Transverse colon (tissue), 4 donors: ENCODE results near the gene MED12L. TPM values are rescaled to one million over a fixed set of nuclear protein-coding genes. Genes with fewer than 3 reads are reported as not detected.

Experiments used
- DNase-seq: peaks from one replicate; pipeline ENCODE4 v3.0.0-alpha.2; 2019
- H3K27ac ChIP-seq, 4 donors: fragments of 200-600 bp; sonication (generic); 2 replicates each; pipeline ENCODE4 v1.5.1; 2016 to 2018; ENCODE audit warnings: inconsistent platforms in 4 of 4
- H3K27me3 ChIP-seq: fragments of 200-600 bp; sonication (generic); 2 replicates; pipeline ENCODE4 v1.5.1; 2017; ENCODE audit warnings: inconsistent platforms
- H3K36me3 ChIP-seq, 4 donors: fragments of 200-600 bp; sonication (generic); 2 replicates each; pipeline ENCODE4 v1.5.1; 2017 to 2019; ENCODE audit warnings: inconsistent platforms in 4 of 4
- H3K4me1 ChIP-seq, 4 donors: fragments of 200-600 bp; sonication (generic); 2 replicates each; pipeline ENCODE4 v1.5.1; 2017 to 2020; ENCODE audit warnings: inconsistent platforms in 4 of 4
- H3K4me3 ChIP-seq, 4 donors: fragments of 200-600 bp; sonication (generic); 1 replicate in 1 of 4; 2 replicates in 3 of 4; pipeline versions ENCODE4 v1.5.1 to v1.6.1; 2017 to 2019; ENCODE audit warnings: inconsistent platforms in 4 of 4
- H3K9me3 ChIP-seq, 2 donors: fragments of 200-600 bp; sonication (generic); 2 replicates each; pipeline ENCODE4 v1.5.1; 2017 to 2019; ENCODE audit warnings: inconsistent platforms in 2 of 2
- EP300 ChIP-seq: sonication (generic); formaldehyde crosslinking; IDR thresholded peaks from one replicate; pipeline ENCODE4 v1.6.1; 2017; ENCODE audit warnings: antibody characterized with exemption, low read depth
- POLR2A ChIP-seq: fragments of 450-650 bp; IDR thresholded peaks from one replicate; pipeline ENCODE4 v1.6.1; 2016; ENCODE audit warnings: antibody characterized with exemption, mild to moderate bottlenecking, moderate library complexity
- POLR2AphosphoS5 ChIP-seq, 3 donors: sonication (generic); formaldehyde crosslinking; IDR thresholded peaks; one replicate each; pipeline ENCODE4 v1.6.1; 2016; ENCODE audit warnings: antibody characterized with exemption in 3 of 3
- WGBS, 2 donors: methylation state at CpG; one replicate each; pipeline ENCODE4 v1.1.5; 2018; ENCODE audit warnings: low coverage in 1 of 2; 5-methylcytosine and 5-hydroxymethylcytosine counted together
- in situ Hi-C, 4 donors: fragments of 200-750 bp; cut with MboI; loops; one replicate each; pipeline versions ENCODE4 v1.15.0 to v1.15.1; 2017; ENCODE audit warnings: low sequenced_read_pairs in 3 of 4, low pct_ligation_motif_present in 1 of 4, low pct_unique_long_range_greater_than_20kb in 1 of 4
- intact Hi-C: fragments of 100-400 bp; cut with DNase I; formaldehyde crosslinking; loops from one replicate; pipeline ENCODE4 v1.15.1; 2023; ENCODE audit warnings: low total_unique reads
- total RNA-seq, 4 donors: library from RNA; depleted of rRNA; stranded (reverse); fragments of >200 nt; gene quantifications; one replicate each; pipeline ENCODE4 v1.1.0, GENCODE V29; 2016
- TF ChIP-seq, protein P1 (sequence below), 5 experiments: fragments of 200-600 bp in 3 of 5; fragments of 450-650 bp in 2 of 5; sonication (generic) in 3 of 5; IDR thresholded peaks; 1 replicate in 2 of 5; 2 replicates in 3 of 5; pipeline ENCODE4 v1.5.1; 2016 to 2017; ENCODE audit warnings: antibody characterized with exemption in 5 of 5, inconsistent platforms in 3 of 5, mild to moderate bottlenecking in 2 of 5, moderate library complexity in 1 of 5

The MED12L gene
- total RNA-seq, 4 donors from 2014 or later, result under 0.01 to 8.6 (median 0.64) TPM

DNA sequence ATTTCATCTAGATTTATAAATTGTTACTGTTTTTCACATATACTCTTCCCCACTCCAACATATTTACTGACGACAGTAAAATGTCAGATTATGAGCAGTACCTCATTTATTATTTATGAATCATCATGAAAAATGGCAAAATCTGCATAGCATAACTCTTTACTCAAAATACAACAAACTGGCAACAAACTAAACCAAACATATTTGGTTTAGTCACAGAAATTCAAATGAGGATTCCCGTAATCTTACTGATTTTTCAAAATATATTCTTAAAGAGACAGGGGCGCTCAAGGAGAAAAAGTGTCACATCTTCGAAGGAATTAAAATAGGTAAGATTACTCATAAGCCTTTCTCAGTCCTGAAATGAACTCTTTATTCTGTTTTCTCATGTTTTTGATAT, 234.2 kb downstream of the MED12L start:
- TF ChIP-seq POLR2AphosphoS5 (IDR thresholded peaks at IDR 0.05), result no peak
- TF ChIP-seq EP300, result no peak
- TF ChIP-seq POLR2A, result no peak
- TF ChIP-seq, protein P1, sequence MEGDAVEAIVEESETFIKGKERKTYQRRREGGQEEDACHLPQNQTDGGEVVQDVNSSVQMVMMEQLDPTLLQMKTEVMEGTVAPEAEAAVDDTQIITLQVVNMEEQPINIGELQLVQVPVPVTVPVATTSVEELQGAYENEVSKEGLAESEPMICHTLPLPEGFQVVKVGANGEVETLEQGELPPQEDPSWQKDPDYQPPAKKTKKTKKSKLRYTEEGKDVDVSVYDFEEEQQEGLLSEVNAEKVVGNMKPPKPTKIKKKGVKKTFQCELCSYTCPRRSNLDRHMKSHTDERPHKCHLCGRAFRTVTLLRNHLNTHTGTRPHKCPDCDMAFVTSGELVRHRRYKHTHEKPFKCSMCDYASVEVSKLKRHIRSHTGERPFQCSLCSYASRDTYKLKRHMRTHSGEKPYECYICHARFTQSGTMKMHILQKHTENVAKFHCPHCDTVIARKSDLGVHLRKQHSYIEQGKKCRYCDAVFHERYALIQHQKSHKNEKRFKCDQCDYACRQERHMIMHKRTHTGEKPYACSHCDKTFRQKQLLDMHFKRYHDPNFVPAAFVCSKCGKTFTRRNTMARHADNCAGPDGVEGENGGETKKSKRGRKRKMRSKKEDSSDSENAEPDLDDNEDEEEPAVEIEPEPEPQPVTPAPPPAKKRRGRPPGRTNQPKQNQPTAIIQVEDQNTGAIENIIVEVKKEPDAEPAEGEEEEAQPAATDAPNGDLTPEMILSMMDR (IDR thresholded peaks at IDR 0.05), result no peak
- Histone ChIP-seq H3K9me3 (no peaks in the 10 kb centered on the region), H3K27ac (no peak overlapping the region), H3K27me3 (no peaks in the 10 kb centered on the region), H3K4me3 (no peak overlapping the region), H3K4me1 (no peaks in the 10 kb centered on the region), H3K36me3 (no peaks in the 10 kb centered on the region)
- no peak for DNase-seq
- WGBS, 2 donors, result 70 to 82% methylated on average over 4 of the region's 4 CpGs
- in situ Hi-C loops (no loop called here), intact Hi-C loops (no loop called here)

DNA sequence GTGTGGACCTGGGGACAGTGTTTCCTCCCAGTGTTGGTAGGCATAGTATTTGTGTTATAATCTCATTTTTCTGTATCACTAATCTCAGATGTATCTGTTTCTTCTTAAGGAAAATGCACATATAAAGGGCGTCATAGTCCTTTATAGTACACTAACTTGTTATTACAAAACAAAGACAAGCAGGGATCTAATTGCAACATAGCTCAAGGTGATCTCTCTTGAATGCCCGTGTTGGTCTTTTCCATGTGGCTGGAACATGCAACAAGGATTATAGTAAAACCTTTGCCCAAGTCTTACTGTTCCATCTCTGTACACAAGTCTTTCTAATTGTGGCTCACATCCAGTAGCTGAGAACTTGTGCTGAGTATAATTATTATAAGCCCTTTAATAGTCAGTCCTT, 234.7 kb downstream of the MED12L start:
- no peak overlapping the region for H3K4me3 ChIP-seq
- DNase-seq, result no peak
- WGBS, 2 donors, result 88% methylated on average over 1 to 2 of the region's 2 CpGs
- no peaks in the 10 kb centered on the region for H3K27me3 ChIP-seq
- H3K36me3 ChIP-seq, result no peaks in the 10 kb centered on the region
- intact Hi-C loops (no loop called here), in situ Hi-C loops (no loop called here)
- no peaks in the 10 kb centered on the region for H3K4me1 ChIP-seq
- no peak overlapping the region for H3K27ac ChIP-seq
- TF ChIP-seq EP300 (no peak), POLR2AphosphoS5 (IDR thresholded peaks at IDR 0.05) (no peak), POLR2A (no peak)
- TF ChIP-seq, protein P1 (IDR thresholded peaks at IDR 0.05), result no peak
- H3K9me3 ChIP-seq, result no peaks in the 10 kb centered on the region

DNA sequence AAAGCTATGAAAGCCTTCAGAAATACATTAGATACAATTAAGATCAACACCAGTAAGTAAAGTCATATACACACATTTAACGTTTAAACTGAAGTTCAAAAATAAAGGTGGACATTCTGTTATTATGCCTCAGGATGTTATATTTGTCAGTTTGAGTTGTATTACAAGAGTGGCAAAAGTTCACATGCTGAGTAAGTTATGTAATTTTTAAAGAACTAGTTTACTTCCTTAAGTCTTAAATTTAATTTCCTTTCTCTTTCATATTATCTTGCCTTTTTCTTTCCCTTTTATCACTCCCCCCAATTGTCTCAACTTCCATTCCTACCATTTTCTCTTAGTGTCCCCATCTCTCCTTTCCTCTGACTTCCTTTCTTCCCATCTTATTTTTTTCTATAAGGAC, 236.1 kb downstream of the MED12L start:
- Histone ChIP-seq H3K27me3 (no peaks in the 10 kb centered on the region), H3K4me3 (no peak overlapping the region), H3K36me3 (no peaks in the 10 kb centered on the region), H3K4me1 (no peaks in the 10 kb centered on the region), H3K27ac (no peak overlapping the region), H3K9me3 (no peaks in the 10 kb centered on the region)
- 29 to 55% methylated on average over 1 of the region's 1 CpG for WGBS, 2 donors
- intact Hi-C loops, result no loop called here
- in situ Hi-C loops, result no loop called here
- DNase-seq, result no peak
- TF ChIP-seq POLR2A, result no peak
- TF ChIP-seq POLR2AphosphoS5 (IDR thresholded peaks at IDR 0.05), result no peak
- TF ChIP-seq EP300, result no peak
- TF ChIP-seq, protein P1 (IDR thresholded peaks at IDR 0.05), result no peak

DNA sequence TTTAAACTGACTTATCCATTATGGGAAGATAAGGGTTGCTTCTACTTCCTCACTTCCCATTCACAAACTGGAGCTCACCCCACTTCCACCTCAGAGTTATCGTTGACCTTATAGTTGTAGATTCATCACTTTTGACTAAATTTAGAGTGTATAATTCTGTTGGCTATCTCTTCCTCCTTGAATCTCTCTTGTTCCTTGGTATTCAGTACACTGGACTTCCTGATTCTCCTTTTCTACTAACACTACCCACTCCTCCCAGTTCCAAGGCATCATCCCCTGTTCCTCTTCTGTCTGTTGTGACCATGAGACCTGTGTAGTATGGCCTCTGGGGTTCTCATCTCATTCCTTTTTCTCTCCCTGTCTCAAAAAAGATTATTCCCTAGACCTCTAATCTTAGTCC, 237.0 kb downstream of the MED12L start:
- TF ChIP-seq POLR2A, result no peak
- TF ChIP-seq, protein P1 (IDR thresholded peaks at IDR 0.05), result no peak
- no peak for TF ChIP-seq EP300
- no peak for TF ChIP-seq POLR2AphosphoS5 (IDR thresholded peaks at IDR 0.05)
- WGBS, 2 donors, result 80 to 93% methylated on average over 1 of the region's 1 CpG
- intact Hi-C loops, result no loop called here

More for the DNA sequence above, 237.0 kb downstream of the MED12L start:
- Histone ChIP-seq H3K4me3 (no peak overlapping the region), H3K9me3 (no peaks in the 10 kb centered on the region), H3K27me3 (no peaks in the 10 kb centered on the region), H3K4me1 (no peaks in the 10 kb centered on the region), H3K27ac (no peak overlapping the region), H3K36me3 (no peaks in the 10 kb centered on the region)
- in situ Hi-C loops, result no loop called here
- DNase-seq, result no peak
